ENCODE results near the gene ORC5.

DNA sequence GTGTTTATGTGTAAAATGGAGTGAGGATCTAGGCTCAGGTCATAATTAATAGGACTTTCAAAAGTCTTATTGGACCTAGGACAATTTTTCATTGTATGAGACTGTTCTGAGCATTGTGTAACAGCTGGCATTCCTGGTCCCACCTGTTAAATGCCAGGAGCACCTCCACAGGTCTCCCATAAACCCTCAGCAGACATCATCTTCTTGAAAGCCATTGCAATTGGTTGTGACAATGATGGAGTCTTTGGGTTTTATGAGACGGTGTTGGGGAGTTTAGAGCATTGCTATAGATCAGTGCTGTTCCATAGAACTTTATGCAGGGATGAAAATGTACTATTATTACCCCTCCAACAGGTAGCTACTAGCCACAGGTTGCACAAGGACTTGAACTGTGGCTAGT, 108.9 kb downstream of the ORC5 start:
- TF ChIP-seq POLR2A (IDR thresholded peaks at IDR 0.05), result no peak
- TF ChIP-seq, protein P1, sequence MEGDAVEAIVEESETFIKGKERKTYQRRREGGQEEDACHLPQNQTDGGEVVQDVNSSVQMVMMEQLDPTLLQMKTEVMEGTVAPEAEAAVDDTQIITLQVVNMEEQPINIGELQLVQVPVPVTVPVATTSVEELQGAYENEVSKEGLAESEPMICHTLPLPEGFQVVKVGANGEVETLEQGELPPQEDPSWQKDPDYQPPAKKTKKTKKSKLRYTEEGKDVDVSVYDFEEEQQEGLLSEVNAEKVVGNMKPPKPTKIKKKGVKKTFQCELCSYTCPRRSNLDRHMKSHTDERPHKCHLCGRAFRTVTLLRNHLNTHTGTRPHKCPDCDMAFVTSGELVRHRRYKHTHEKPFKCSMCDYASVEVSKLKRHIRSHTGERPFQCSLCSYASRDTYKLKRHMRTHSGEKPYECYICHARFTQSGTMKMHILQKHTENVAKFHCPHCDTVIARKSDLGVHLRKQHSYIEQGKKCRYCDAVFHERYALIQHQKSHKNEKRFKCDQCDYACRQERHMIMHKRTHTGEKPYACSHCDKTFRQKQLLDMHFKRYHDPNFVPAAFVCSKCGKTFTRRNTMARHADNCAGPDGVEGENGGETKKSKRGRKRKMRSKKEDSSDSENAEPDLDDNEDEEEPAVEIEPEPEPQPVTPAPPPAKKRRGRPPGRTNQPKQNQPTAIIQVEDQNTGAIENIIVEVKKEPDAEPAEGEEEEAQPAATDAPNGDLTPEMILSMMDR (IDR thresholded peaks at IDR 0.05), result no peak

Data from thyroid gland (tissue), 4 donors.